ENCODE data around the gene CHST5. TPM values are rescaled to one million over a fixed set of nuclear protein-coding genes. Genes with fewer than 3 reads are reported as not detected.
A peak's percentile ranks its signal among the peaks of the same experiment; 100 is the strongest.

Gene CHST5
- total RNA-seq, 1 experiment from 2014 or later, result 0.54 TPM

DNA sequence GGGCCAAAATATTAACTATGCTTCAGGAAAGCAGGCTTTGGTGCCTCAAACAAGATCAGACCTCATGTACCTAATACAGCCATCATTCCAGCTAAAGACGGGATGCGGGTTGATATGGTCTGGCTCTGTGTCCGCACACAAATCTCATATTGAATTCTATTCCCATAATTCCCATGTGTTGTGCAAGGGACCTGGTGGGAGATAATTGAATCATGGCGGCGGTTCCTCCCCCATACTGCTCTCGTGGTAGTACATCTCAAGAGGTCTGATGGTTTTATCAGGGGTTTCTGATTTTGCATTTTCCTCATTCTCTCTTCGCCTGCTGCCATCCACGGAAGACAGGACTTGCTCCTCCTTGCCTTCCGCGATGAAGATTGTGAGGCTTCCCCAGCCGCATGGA, 21.6 kb downstream of the CHST5 start:
- Histone ChIP-seq H3K9me3 (ENCODE audit: low read depth, low read length, poor library complexity, severe bottlenecking) (no peaks in the 10 kb centered on the region), H3K27ac (ENCODE audit: low read depth, low read length, poor library complexity, severe bottlenecking) (no peak overlapping the region), H3K4me1 (ENCODE audit: insufficient read depth, low read length, poor library complexity, severe bottlenecking) (peaks cover 5% of the 10 kb centered on the region), H3K27me3 (replicated peaks; ENCODE audit: insufficient read depth, low read depth, low read length, poor library complexity) (no peaks in the 10 kb centered on the region), H3K36me3 (ENCODE audit: insufficient read depth, low read length, poor library complexity, severe bottlenecking) (no peaks in the 10 kb centered on the region), H3K4me3 (ENCODE audit: low read depth, low read length, poor library complexity, severe bottlenecking) (no peak overlapping the region)
- CTCF ChIA-PET, result no interaction called here
- POLR2A ChIA-PET (ENCODE audit: low non-redundant PET), result no interaction called here
- intact Hi-C loops (cut with micrococcal nuclease; ENCODE audit: unreplicated experiment), result no loop called here
- BruUV-seq (replicated peaks), result no TSS peak
- DNase-seq (ENCODE audit: low spot score), result no peak
- TF ChIP-seq EZH2 (IDR thresholded peaks at IDR 0.05; ENCODE audit: borderline replicate concordance, low read depth, low read length, poor library complexity, severe bottlenecking), result no peak
- TF ChIP-seq, protein P1, sequence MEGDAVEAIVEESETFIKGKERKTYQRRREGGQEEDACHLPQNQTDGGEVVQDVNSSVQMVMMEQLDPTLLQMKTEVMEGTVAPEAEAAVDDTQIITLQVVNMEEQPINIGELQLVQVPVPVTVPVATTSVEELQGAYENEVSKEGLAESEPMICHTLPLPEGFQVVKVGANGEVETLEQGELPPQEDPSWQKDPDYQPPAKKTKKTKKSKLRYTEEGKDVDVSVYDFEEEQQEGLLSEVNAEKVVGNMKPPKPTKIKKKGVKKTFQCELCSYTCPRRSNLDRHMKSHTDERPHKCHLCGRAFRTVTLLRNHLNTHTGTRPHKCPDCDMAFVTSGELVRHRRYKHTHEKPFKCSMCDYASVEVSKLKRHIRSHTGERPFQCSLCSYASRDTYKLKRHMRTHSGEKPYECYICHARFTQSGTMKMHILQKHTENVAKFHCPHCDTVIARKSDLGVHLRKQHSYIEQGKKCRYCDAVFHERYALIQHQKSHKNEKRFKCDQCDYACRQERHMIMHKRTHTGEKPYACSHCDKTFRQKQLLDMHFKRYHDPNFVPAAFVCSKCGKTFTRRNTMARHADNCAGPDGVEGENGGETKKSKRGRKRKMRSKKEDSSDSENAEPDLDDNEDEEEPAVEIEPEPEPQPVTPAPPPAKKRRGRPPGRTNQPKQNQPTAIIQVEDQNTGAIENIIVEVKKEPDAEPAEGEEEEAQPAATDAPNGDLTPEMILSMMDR (conservative IDR thresholded peaks at IDR 0.05; ENCODE audit: low read depth, low read length), result no peak

DNA sequence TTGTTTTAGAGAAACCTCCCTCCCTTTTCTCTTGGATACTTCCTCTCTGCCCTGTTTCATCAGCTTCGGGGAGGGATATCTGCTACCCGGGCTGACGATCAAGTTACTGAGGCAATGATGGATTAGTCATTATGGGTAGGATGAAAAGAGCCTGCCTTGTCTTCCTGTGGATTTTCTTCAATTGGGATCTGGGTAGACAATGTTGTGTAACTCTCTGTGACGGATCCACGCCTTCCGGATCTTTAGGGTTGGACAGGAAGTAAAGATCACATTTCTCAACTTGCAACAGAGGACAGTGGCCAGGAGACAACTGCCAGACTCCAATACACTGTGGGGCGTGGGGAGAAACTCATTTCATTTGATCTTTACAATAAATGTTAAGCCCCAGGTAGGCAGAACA, 29.3 kb downstream of the CHST5 start:
- H3K36me3 ChIP-seq (ENCODE audit: insufficient read depth, low read length, poor library complexity, severe bottlenecking), result no peaks in the 10 kb centered on the region
- H3K4me3 ChIP-seq (ENCODE audit: low read depth, low read length, poor library complexity, severe bottlenecking), result no peak overlapping the region
- H3K27ac ChIP-seq (ENCODE audit: low read depth, low read length, poor library complexity, severe bottlenecking), result peak overlapping the region; percentile 43
- no peaks in the 10 kb centered on the region for H3K27me3 ChIP-seq (replicated peaks; ENCODE audit: insufficient read depth, low read depth, low read length, poor library complexity)
- CTCF ChIA-PET, result no interaction called here
- TF ChIP-seq, protein P1 (conservative IDR thresholded peaks at IDR 0.05; ENCODE audit: low read depth, low read length), result no peak
- no peak for TF ChIP-seq EZH2 (IDR thresholded peaks at IDR 0.05; ENCODE audit: borderline replicate concordance, low read depth, low read length, poor library complexity, severe bottlenecking)
- peak; percentile 74 for DNase-seq (ENCODE audit: low spot score)
- POLR2A ChIA-PET (ENCODE audit: low non-redundant PET), result no interaction called here
- no peaks in the 10 kb centered on the region for H3K9me3 ChIP-seq (ENCODE audit: low read depth, low read length, poor library complexity, severe bottlenecking)
- BruUV-seq (replicated peaks), result no TSS peak
- peaks cover 9% of the 10 kb centered on the region for H3K4me1 ChIP-seq (ENCODE audit: insufficient read depth, low read length, poor library complexity, severe bottlenecking)
- intact Hi-C loops (cut with micrococcal nuclease; ENCODE audit: unreplicated experiment), result no loop called here

DNA sequence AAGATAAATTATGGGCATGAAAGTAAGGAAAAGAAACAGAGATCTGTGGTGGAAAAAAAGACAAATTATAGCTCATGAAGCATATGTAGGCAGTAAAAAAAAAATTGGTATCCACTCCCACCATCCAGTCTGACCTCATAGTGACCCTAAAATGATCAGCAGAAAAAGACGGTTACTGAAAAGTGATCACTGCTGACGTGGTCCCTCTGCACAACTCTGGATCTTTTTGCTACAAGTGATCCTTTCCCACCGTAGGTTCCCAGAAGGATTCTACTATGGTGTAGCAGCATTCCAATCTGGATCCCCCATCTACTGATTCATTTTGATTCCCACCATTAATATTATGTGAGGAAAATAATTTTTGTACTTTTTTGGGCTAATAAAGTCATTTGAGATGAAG, 29.8 kb downstream of the CHST5 start:
- H3K27ac ChIP-seq (ENCODE audit: low read depth, low read length, poor library complexity, severe bottlenecking), result peak overlapping the region; percentile 43
- no peaks in the 10 kb centered on the region for H3K9me3 ChIP-seq (ENCODE audit: low read depth, low read length, poor library complexity, severe bottlenecking)
- CTCF ChIA-PET, result no interaction called here
- DNase-seq (ENCODE audit: low spot score), result no peak
- BruUV-seq (replicated peaks), result no TSS peak
- H3K27me3 ChIP-seq (replicated peaks; ENCODE audit: insufficient read depth, low read depth, low read length, poor library complexity), result no peaks in the 10 kb centered on the region
- H3K36me3 ChIP-seq (ENCODE audit: insufficient read depth, low read length, poor library complexity, severe bottlenecking), result no peaks in the 10 kb centered on the region
- intact Hi-C loops (cut with micrococcal nuclease; ENCODE audit: unreplicated experiment), result no loop called here
- POLR2A ChIA-PET (ENCODE audit: low non-redundant PET), result no interaction called here
- no peak overlapping the region for H3K4me3 ChIP-seq (ENCODE audit: low read depth, low read length, poor library complexity, severe bottlenecking)
- TF ChIP-seq EZH2 (IDR thresholded peaks at IDR 0.05; ENCODE audit: borderline replicate concordance, low read depth, low read length, poor library complexity, severe bottlenecking), result no peak
- TF ChIP-seq, protein P1 (conservative IDR thresholded peaks at IDR 0.05; ENCODE audit: low read depth, low read length), result no peak
- H3K4me1 ChIP-seq (ENCODE audit: insufficient read depth, low read length, poor library complexity, severe bottlenecking), result peaks cover 9% of the 10 kb centered on the region
